ENCODE results near the gene TIMM44.

DNA sequence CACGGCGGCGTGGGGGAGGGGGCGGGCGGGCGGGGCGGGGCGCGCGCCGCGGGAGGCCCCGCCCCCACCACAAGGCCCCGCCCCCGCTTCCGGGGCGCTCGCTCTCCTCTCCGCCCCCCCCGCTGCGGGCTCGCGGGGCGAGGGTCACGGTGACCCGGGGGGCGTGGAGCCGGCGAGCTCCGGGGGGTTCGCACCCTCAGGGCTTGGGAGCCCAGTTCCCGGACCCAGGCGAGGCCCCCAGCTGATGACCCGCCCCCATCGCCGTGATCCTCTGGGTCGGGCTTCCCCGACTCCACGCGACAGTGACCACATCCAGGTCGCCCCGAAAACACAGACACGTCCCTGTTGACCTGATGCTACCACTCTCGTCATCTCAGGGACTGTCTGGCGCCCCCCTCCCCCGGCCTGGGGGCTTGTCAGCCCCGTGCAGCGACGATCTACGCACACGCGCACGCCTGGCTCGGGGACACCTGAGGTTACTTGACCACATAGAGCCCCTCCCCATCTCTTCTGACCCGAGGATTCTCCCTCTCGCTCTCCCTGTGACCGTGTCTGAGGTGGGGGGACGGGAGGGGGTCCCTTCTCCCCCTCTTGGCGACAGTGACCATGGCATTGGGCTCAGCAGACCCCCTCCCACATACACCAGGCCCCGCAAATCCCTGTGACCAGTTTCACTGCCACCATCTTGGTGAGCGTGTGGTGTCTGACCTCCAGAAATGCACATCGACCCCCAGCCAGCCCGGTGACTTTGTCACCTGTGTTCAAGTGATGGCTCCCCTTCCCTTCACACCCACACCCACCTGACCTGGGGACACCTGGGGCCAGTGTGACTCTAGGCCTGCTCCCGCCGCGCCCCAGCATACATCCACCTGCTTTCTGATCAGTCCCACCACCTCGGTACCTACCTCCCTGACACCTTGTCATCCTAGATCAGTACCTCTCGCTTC is 39.1 kb downstream of the TIMM44 start:
- TF ChIP-seq, protein P1, sequence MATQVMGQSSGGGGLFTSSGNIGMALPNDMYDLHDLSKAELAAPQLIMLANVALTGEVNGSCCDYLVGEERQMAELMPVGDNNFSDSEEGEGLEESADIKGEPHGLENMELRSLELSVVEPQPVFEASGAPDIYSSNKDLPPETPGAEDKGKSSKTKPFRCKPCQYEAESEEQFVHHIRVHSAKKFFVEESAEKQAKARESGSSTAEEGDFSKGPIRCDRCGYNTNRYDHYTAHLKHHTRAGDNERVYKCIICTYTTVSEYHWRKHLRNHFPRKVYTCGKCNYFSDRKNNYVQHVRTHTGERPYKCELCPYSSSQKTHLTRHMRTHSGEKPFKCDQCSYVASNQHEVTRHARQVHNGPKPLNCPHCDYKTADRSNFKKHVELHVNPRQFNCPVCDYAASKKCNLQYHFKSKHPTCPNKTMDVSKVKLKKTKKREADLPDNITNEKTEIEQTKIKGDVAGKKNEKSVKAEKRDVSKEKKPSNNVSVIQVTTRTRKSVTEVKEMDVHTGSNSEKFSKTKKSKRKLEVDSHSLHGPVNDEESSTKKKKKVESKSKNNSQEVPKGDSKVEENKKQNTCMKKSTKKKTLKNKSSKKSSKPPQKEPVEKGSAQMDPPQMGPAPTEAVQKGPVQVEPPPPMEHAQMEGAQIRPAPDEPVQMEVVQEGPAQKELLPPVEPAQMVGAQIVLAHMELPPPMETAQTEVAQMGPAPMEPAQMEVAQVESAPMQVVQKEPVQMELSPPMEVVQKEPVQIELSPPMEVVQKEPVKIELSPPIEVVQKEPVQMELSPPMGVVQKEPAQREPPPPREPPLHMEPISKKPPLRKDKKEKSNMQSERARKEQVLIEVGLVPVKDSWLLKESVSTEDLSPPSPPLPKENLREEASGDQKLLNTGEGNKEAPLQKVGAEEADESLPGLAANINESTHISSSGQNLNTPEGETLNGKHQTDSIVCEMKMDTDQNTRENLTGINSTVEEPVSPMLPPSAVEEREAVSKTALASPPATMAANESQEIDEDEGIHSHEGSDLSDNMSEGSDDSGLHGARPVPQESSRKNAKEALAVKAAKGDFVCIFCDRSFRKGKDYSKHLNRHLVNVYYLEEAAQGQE (IDR thresholded peaks at IDR 0.05; ENCODE audit: insufficient read depth in 1 of 2, low read depth in 2 of 2, low read length in 2 of 2): no peak
- no peak; the same call in 1 of the 2 replicates for TF ChIP-seq SIN3A (IDR thresholded peaks at IDR 0.05; ENCODE audit: borderline replicate concordance, insufficient read depth, low read length)
- no peak for TF ChIP-seq FOXP2 (optimal IDR thresholded peaks at IDR 0.05; ENCODE audit: borderline replicate concordance, extremely low read depth, extremely low read length, insufficient read depth)
- TF ChIP-seq TAF1 (IDR thresholded peaks at IDR 0.05; ENCODE audit: borderline replicate concordance, insufficient read depth, low read length): no peak
- TF ChIP-seq POLR2AphosphoS5 (IDR thresholded peaks at IDR 0.05; ENCODE audit: low read depth, low read length): 0 out of 2 replicates have a peak, but pooled peaks have one; percentile 3
